Measurements from ENCODE around the gene CMTM7.
"Not testable (repeated sequence)": the region's sequence is repeated elsewhere in the genome, so short reads cannot be mapped to it uniquely, and the experiment has no call there.

CMTM7 gene

GRCh38 chr3:32383136-32383711, 8.4 kb upstream of the CMTM7 start:
- no peak for DNase-seq (ENCODE audit: low spot score)

DNA sequence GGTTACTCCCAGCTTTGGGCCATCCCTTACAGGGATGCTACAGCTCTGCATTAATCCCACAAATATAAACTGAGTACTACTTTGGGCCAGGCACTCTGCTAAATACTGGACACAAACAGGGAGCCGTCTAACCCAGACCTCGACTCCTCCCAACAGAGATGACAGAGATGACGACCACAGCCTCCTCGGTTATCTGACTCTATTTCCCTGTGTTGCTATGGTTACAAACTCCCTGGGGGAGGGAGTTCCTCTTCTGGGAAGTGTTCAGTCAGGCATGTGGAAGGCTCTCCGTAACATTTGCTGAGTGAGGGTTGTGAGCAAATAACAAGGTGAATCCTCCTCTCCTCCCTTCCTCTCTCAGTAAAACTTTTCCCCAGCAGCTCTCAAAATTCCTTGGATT, 6.7 kb upstream of the CMTM7 start:
- no peak for DNase-seq (ENCODE audit: low spot score)

DNA sequence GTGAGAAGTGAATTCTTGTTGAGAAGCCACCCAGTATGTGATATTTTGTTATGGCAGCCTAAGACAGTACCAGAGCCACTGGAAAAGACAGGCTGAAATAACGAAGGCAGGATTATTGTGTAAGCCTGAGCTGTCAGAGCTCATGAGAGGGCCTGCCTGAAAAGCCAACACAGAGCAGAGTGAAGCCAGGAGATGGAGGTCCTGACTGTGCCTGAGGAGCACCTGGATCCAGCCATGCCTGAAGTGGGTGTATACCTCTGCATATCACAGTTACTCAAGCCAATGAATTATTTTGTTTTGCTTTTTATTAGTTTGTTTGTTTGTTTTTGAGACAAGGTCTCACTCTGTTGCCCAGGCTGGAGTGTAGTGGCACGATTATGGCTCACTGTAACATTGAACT, 4.1 kb upstream of the CMTM7 start:
- no peak for DNase-seq (ENCODE audit: low spot score)

DNA sequence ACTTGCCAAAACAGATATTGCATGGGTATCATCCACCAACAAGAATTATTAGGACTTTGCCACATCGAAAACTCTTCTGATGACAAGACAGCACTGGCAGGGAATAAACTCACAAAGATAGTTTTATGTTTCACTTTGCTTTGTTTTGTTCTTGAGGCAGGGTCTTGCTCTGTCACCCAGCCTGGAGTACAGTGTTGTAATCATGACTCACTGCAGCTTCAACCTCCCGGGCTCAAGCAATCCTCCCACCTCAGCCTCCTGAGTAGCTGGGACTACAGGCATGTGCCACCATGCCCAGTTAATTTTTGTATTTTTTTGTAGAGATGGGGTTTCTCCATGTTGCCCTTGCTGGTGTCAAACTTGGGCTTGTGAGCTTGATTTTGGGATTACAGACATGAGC, 2.1 kb upstream of the CMTM7 start:
- not testable (repeated sequence) for DNase-seq (ENCODE audit: low spot score)

DNA sequence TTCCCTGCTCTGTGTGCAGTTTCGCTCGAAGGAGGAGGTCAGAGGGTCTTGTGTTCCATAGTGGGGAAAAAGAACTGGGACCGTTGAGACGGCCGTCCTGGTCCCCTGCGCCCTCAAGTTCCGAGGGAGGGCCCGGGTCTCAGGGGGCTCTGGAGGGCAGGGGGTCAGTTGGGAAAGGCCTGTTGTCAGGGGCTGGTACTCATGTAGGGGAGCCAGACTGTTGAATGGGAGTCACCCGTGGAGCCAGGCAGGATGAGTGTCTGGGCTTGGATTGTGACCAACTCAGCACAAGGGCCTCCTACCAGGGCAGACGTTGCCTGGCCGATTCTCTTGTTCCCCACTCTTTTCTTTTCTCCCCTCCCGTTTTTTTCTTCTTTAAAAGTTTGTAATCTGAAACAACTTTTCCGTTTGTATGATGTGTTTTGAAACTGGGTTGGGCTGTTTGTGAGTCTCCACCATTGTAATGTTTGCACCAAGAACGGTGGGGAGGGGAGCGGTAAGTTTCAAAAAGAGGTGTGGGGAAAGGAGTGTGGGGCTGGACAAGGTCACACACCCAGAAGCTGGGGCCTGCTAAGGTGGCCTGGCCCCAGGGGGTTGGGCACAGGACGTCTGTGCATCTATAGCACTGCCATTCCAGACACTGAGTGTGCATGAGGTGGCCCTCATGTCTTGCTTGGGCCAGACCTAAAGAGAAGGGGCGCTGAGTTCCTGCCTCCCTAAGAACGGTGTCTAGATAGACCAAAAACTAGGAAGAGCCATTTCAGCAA, 1.1 kb downstream of the CMTM7 start:
- peak; percentile 67 for DNase-seq (ENCODE audit: low spot score)

DNA sequence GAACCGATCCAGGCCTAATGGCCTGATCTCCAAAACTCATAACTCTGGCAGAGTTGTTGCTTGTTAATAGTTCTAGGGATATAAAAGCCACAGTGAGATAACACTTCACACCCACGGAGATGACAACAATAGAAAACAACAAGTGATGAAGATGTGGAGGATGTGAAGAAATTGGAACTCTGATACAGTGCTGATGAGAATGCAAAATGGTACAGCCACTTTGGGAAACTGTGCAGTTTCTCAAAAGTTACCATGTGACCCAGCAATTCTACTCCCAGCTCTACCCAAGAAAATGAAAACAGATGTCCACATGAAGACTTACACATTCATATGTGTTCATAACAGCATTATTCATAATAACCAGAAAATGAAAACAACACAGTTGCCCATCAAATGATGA, 3.8 kb downstream of the CMTM7 start:
- no peak for DNase-seq (ENCODE audit: low spot score)

DNA sequence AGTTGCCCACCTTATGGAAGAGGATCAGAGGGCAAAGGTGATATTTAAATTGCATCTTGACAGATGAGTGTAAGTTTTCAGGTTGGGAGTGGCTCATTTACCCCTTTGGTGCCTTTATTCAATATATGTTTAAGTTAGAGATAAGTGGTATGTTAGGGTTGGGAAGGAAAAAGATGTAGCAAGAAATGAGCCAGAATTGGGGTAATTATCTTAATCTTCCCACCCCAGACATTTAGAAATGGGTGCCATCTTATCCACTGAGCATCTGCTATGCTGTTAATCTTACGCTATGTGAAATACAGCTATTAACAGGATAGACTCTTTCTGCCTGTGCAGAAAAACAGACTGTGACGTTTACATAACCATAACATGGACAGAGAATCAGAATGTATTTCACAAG, 6.3 kb downstream of the CMTM7 start:
- DNase-seq (ENCODE audit: low spot score): no peak

- DNase-seq (ENCODE audit: low spot score): no peak
Observed at GRCh38 chr3:32398531-32398930, 6.9 kb downstream of the CMTM7 start.

- DNase-seq (ENCODE audit: low spot score): peak; percentile 47
Observed at GRCh38 chr3:32399030-32399620, 7.5 kb downstream of the CMTM7 start.

DNA sequence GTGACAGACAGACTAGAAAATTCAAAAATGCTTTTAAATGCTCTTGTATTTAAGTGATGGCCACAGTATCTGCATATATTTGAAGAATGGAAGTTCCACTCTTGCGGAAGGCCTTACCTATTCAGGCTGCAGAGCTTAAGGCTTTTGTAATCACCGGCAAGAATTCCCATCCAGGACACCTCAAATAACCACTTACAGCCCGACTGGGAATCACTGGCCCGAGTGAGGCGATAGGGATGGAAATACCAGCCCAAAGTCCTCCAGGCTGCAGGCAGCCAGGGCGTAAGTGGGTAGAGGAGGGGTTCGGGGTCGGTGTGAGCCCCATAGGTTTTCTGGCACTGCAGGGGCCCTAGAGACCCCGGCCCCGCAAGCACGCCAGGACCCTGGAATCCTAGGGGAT, 9.5 kb downstream of the CMTM7 start:
- no peak for DNase-seq (ENCODE audit: low spot score)

DNA sequence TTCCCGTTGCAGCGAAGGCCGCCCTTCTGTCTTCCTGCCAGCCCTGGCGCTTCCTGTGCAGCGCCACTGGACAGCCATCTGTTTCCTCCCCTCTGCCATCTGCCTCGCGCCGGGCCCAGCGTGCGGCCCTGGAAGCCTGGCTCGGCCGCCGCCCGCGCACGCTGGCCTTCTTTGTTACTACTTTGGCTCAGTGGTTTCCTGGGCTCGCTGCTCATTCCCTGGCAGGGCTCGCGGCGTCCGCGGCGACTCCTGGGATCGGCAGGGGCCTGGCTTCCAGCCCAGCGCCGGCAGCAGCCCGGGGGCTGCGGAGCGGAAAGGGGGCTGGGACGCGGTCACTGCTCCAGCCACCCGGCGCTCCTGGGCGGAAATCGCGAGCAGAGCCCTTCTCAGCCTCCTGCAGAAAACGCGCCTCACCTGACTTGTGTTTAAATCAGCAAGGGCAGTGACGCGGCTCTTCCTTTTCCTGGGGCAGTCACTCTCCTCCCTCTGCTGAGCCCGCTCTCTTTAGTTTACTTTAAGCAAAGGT, 10.0 kb downstream of the CMTM7 start:
- peak; percentile 76 for DNase-seq (ENCODE audit: low spot score)

- no peak for DNase-seq (ENCODE audit: low spot score)
Observed at GRCh38 chr3:32403663-32404062, 12.0 kb downstream of the CMTM7 start.

DNA sequence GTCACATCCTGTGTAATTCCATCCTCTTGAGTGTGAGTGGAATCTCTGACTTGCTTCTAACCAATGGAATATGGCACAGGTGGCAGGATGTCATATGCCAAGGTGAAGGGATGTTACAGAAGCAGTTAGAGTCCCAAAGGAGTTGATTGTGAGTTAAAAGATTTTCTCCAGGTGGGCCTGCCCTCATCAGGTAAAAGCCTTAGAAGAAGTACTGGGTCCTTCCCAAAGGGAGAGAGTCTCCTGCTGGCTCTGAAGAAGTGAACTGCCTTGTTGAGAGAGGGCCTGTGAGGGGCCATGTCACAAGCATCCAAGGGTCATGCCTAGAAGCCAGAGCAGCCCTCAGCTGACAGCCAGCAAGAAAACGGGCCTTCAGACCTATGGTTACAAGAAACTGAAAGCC, 13.1 kb downstream of the CMTM7 start:
- no peak for DNase-seq (ENCODE audit: low spot score)

DNA sequence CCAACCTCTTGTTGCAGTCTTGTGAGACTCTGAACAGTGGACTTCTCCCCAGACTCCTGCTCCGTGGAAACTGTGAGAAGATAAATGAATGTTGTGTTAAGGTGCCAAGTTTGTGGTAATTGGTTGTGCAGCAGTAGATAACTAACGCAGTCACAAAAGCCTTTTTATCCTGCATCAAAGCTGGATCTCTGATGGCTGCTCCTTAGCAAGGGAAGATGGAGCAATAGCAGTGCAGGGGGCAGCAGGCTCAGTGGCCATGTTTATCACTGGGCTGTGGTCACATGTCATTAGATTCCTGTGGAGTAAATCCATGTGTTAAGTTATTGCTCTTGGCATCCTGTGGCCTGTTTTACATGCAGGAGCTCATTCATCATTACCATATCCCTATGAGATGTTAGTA, 13.5 kb downstream of the CMTM7 start:
- no peak for DNase-seq (ENCODE audit: low spot score)

- DNase-seq (ENCODE audit: low spot score): no peak
Observed at GRCh38 chr3:32405711-32406323, 14.2 kb downstream of the CMTM7 start.

DNA sequence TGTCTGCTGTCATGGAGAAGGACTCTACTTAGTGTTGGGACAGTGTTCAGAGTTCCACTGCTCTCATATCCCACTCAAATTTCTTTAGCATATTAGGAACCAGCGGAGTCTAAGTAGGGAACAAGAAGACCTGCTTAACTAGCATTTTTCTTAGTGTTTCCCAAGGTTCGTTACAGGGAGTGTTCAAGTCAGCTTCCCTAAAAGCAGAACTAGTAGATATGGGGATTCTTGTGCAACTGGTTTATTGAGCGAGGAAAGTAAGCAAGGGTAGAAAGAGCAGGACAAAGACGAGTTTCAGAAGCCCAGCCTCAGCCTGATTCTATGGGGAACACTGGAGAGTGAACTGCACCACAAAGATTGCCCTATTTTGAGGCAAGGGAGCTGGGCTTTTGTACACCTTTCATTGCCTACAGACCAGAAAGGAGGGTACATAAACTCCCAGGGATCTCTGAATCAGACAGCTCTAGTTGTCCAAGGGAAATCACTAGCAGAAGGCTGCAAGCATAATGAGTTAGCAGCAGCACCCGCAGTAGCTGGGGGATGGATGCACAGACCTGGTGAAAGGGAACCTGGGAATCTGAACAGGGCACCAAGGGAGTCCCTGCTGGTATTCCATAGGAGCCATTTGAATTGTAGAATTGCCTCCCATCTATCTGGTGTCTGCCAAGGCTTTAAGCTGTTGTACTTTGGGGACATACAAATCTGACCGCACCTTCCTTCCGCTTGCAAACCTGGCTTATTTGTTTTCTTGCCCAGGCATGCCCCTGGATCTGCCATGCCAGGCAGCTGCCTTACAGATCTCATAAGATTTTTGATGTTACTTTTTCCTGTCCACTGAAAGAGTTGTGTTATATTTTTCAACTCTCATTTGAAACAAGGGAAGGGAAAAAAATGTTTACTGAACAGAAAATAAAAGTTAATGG, 15.1 kb downstream of the CMTM7 start:
- DNase-seq (ENCODE audit: low spot score): no peak

GRCh38 chr3:32410367-32411246, 19.0 kb downstream of the CMTM7 start:
- DNase-seq (ENCODE audit: low spot score): no peak

- no peak for DNase-seq (ENCODE audit: low spot score)
Observed at GRCh38 chr3:32411442-32411841, 19.8 kb downstream of the CMTM7 start.

GRCh38 chr3:32412887-32413286, 21.2 kb downstream of the CMTM7 start:
- no peak for DNase-seq (ENCODE audit: low spot score)

DNA sequence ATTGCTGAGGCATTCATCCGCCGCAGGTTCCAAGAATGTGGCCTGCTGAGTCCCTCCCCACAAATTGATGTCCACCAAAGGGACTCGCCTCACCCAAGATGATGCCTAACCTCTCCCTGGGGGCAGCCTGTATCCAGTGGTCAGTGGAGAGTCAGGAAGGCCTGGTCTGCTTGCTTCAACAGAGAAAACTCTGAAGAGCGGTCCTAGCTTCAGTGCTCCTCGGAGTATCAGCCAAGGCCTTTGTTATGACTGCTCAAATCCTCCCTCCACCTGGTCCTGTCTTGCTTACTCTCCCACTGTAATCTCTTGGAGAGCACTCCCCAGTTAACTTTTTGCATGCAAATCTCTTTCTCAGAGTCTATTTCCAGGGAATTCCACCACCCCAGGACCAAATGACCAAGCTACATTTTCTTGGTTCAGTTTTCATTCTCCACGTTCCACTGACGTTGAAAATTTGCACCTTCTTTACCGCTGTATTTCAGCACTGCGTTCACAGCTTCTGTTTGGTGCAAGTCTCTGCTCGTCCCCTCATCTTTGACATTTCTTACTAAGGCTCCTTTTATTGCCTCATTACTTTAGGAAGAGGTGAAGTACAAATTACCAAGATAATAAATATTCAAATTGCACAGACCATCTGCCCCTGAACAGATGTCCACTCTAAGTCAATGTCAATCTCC, 22.3 kb downstream of the CMTM7 start:
- no peak for DNase-seq (ENCODE audit: low spot score)

Data from AG08395 (cell line).